DND-41 (cell line): ENCODE measurements around the gene CD19.

Experiments
- CTCF ChIP-seq: IDR thresholded peaks from 2 replicates; pipeline ENCODE4 v1.5.1; 2012; ENCODE audit warnings: borderline replicate concordance, low read length, moderate library complexity, mild to moderate bottlenecking; ENCODE audit not compliant: poor library complexity, severe bottlenecking; ENCODE audit errors: extremely low read depth
- EZH2 ChIP-seq: IDR thresholded peaks from 3 replicates; pipeline ENCODE4 v1.6.1; 2012; ENCODE audit warnings: borderline replicate concordance, low read depth, mild to moderate bottlenecking, moderate library complexity, low read length, inconsistent platforms; ENCODE audit not compliant: severe bottlenecking

DNA sequence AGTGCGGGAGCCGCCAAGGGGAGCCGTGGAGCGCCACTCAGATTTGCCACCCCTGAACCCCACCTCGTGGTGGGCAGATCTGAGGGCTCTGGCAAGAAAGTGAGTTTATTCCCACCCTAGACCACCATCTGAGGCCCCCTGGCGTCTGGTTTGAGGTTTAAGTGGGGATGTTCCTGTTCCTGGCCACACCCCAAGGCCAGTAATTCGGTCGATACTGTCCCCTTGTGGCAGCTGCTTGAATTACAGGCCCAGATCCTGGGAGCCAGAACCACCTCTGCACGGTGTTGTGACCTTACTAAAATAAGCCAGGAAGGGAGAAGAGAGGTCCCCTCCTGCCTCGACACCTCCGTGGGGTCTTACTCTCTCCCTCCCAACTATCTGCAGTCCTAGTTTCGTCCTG is 49.7 kb downstream of the CD19 start:
- peak; percentile 78 for TF ChIP-seq CTCF
- TF ChIP-seq EZH2 = no peak
